ENCODE results near the gene SIDT2.
"Not testable (repeated sequence)": the region's sequence is repeated elsewhere in the genome, so short reads cannot be mapped to it uniquely, and the experiment has no call there.

The SIDT2 gene

DNA sequence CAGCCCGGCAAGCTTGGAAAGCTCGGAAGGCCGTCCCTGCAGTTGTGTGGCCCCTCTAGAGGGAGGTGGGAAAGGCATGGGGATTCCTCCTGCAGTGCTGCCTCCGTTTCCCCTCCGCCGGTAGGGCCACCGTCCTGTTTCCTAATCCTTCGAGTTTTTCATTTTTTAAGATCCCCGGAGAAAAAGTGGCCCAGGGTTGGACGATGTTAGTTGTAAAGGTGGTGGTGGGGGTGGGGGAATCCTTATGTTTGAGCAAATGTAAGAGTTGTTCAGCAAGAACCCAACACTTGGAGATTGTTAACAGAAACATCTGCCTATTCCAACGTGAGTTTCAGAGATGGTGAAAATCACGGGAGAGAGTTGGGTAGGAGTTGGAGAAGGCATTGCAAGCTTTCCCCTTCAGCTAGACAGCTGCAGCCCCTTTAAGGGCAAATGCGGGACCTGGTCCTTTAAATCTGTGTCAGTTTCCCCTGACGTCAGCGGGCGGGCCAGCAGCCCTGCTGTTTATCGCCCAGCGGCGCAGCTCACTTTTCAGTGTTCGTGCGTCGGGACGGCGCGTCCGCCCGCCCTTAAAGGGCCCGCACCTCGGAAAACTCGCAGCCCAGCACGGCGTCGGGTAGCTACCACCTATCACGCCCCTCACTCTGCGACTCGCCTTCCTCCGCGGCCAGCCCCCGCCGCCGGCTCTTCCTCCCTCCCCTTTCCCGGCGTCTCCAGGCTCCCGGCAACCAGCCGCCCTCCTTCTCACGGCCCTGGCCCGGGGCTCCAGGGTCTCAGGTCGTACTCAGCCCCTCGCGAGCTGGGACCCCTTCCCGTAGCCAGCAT is at the start of gene SIDT2:
Gene SIDT2 (plus strand): TSS at position 534 of the 825 bp plus-strand sequence. CDS start 521 bp downstream, outside the sequence.
- TF ChIP-seq, protein P1, sequence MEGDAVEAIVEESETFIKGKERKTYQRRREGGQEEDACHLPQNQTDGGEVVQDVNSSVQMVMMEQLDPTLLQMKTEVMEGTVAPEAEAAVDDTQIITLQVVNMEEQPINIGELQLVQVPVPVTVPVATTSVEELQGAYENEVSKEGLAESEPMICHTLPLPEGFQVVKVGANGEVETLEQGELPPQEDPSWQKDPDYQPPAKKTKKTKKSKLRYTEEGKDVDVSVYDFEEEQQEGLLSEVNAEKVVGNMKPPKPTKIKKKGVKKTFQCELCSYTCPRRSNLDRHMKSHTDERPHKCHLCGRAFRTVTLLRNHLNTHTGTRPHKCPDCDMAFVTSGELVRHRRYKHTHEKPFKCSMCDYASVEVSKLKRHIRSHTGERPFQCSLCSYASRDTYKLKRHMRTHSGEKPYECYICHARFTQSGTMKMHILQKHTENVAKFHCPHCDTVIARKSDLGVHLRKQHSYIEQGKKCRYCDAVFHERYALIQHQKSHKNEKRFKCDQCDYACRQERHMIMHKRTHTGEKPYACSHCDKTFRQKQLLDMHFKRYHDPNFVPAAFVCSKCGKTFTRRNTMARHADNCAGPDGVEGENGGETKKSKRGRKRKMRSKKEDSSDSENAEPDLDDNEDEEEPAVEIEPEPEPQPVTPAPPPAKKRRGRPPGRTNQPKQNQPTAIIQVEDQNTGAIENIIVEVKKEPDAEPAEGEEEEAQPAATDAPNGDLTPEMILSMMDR (IDR thresholded peaks at IDR 0.05): no peak
- DNase-seq (ENCODE audit: low spot score): peak; percentile 96
- Histone ChIP-seq H3K27ac (peak within 1 kb of the TSS; percentile 97), H3K4me3 (peak within 1 kb of the TSS; percentile 80)

DNA sequence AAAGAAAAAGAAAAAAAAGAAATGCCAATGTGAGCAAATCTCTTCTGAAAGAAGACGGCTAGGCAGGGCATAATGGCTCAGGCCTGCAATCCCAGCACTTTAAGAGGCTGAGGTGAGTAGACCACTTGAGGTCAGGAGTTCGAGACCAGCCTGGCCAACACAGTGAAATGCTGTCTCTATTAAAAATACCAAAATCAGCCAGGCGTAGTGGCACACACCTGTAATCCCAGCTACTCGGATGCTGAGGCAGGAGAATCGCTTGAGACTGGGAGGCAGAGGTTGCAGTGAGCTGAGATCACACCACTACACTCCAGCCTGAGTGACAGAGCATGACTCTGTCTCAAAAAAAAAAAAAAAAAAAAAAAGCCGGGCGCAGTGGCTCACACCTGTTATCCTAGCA is 48.1 kb upstream of the SIDT2 start:
- not testable (repeated sequence) for DNase-seq (ENCODE audit: low spot score); H3K27ac ChIP-seq; H3K4me3 ChIP-seq

DNA sequence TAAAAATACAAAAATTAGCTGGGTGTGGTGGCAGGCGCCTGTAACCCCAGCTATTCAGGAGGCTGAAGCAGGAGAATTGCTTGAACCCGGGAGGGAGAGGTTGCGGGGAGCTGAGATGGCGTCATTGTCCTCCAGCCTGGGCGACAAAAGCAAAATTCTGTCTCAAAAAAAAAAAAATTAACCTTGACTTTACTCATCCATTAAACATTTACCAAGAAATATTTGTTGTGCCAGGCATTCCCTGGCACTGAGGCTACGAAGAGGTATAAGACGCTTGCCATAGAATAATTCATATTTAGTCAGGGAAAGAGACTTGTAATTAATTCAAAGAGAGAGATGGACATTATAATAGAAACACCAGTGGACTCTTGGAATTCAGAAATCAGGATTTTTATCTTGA is 47.7 kb upstream of the SIDT2 start:
- no peak for DNase-seq (ENCODE audit: low spot score)
- no peak overlapping the region for H3K4me3 ChIP-seq
- H3K27ac ChIP-seq: no peak overlapping the region
- TF ChIP-seq, protein P1 (IDR thresholded peaks at IDR 0.05): no peak

DNA sequence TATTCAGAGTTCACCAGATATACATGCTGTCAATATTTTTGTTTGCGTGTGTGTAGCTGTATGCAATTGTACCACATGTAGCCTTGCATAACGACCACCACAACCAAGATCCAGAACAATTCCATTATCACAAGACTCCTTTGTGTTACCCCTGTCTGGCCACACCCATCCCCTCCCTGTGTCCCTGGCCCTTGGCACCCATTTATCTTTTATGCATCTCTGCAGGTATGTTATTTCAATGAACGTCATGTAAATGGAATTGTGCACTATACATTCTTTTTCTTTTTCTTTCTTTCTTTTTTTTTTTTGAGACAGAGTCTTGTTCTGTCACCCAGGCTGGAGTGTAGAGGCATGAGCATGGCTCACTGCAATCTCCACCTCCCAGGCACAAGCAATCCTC is 44.1 kb upstream of the SIDT2 start:
- H3K4me3 ChIP-seq: no peak overlapping the region
- TF ChIP-seq, protein P1 (IDR thresholded peaks at IDR 0.05): no peak
- no peak for DNase-seq (ENCODE audit: low spot score)
- H3K27ac ChIP-seq: no peak overlapping the region

DNA sequence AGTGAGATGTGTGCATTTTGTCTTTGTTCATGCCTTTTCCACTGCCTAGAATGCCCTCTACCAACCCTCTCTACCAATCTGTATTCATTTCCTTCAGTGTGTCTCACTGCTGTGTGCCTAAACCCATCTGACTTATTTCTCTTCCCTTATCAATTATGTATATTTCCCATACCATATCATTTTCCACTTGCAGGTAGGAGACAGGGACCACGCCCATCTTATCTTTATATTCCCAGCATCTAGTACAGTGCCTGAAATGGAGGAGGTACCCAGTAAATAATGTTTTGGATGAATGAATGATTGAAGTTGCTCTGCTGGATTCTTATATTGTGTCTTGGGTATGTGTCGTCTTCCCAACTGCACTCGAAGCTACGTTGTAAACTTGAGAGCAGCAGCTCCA is 43.6 kb upstream of the SIDT2 start:
- H3K27ac ChIP-seq; H3K4me3 ChIP-seq; DNase-seq (ENCODE audit: low spot score): not testable (repeated sequence)

DNA sequence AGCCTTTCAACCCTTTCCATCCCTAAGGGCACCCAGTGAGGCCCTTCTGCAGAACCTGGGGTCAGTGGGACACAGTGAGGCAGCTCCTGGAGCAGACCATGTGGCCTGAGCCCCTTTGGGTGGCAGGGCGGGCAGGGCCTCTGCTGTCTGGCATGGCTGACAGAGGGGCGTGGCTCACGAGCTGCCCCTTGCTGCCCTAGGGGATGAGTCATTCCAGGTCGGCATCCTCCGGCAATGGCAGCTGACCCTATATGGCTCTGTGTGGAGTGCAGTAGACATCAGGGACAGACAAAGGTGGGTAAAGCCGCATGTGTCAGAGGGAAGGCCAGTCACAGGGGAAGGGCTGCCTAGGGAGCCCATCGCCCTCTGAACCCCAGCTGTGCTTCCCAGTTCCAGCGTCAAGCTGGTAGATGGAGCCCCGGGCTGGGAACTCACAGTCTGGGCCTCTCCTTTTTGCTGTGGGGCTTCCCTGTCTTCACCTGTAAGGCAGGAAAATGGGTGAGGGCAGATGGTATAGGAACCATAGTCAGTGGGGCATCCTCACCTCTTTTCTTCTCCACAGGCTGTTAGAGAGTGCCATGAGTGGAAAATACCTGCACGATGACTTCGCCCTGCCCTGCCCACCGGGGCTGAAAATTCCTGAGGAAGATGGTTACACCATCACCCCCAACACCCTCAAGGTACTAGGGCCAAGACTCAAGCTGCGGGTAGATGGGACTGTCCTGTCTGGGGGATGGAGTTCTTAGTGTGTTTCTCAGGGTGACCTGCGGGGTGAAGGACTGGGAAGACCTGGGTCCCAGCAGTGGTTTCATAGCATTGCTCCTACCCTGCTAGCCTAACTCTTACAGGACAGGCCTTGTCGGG is 41.1 kb upstream of the SIDT2 start:
- not testable (repeated sequence) for H3K4me3 ChIP-seq; DNase-seq (ENCODE audit: low spot score)
- H3K27ac ChIP-seq: peak overlapping the region in 1 of 2 donors; percentile 69

DNA sequence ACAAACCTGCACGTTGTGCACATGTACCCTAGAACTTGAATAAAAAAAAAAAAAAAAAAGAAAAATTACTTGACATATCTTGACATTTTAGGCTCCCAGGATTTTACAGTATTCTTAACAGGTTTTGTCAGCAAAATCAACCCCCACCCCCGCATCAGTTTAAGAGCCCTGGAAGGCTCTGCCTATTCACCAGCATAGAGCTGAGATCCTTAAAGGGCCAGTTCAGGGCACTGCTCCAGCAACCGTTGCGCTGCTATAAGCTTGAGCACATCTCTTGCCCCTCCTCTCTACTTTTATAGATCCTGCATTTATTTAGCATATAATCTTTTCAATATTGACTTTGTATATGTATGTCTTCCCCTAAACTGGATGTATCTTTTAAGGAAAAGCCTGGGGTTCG is 35.2 kb upstream of the SIDT2 start:
- H3K27ac ChIP-seq: peak overlapping the region; percentile 93 to 98
- TF ChIP-seq, protein P1 (IDR thresholded peaks at IDR 0.05): no peak
- peak overlapping the region; percentile 92 for H3K4me3 ChIP-seq
- no peak for DNase-seq (ENCODE audit: low spot score)

DNA sequence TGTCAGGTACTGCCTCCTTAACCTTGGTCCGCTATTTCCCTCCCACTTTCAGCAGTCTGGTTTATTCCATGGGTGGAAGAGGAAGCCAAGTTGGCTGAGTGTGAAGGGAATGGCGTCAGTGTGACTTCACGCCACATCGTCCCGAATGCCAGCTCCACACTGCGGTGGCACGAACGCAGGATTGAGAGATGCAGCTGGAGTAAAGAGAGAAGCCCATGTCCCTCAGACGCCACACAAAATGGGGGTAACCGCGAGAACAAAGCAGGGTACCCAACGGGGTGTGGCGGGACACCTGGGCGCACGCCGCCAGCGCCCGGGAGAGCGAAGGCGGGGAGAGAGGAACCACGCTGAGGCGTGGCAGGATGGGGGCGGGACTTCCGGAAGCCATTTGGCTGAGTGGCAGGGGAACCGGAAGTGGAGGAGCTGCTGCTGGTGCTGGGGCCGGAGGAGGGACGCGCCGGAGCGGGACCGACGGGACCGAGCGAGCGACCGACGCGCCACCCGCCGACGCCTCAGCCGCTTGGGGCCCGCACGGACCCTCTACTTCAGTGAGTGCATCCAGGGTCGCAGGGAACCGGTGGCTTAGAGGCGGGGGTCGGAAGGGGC is 34.6 kb upstream of the SIDT2 start, which contains the start of gene PAFAH1B2:
Gene PAFAH1B2 (plus strand): TSS at position 417 of the 606 bp plus-strand sequence. CDS start 8,161 bp downstream, outside the sequence.
- H3K4me3 ChIP-seq: peak within 1 kb of the TSS; percentile 92
- peak; percentile 96 for DNase-seq (ENCODE audit: low spot score)
- H3K27ac ChIP-seq: peak within 1 kb of the TSS; percentile 93 to 98
- TF ChIP-seq, protein P1 (IDR thresholded peaks at IDR 0.05): no peak

Measured in coronary artery (tissue), 2 donors.